Neutrophil (primary cell): Measurements from ENCODE around the gene ELMO1.

Source experiments
- H3K27ac ChIP-seq: fragments of 200-600 bp; sonication (generic); 2 replicates; pipeline ENCODE4 v1.5.1; 2016; ENCODE audit warnings: mild to moderate bottlenecking, moderate library complexity
- H3K27me3 ChIP-seq: fragments of 200-600 bp; sonication (generic); 2 replicates; pipeline ENCODE4 v1.6.0; 2016; ENCODE audit warnings: mild to moderate bottlenecking
- H3K36me3 ChIP-seq: fragments of 200-600 bp; sonication (generic); 2 replicates; pipeline ENCODE4 v1.5.1; 2017
- H3K4me1 ChIP-seq, 2 experiments: fragments of 200-600 bp in 1 of 2; sonication (generic) in 1 of 2; 1 replicate in 1 of 2; 2 replicates in 1 of 2; pipeline versions ENCODE4 v1.5.1 to v1.6.1; 2013 to 2016; ENCODE audit warnings: low read depth in 1 of 2, low read length in 1 of 2, mild to moderate bottlenecking in 1 of 2, moderate library complexity in 1 of 2; ENCODE audit not compliant: control insufficient read depth in 1 of 2, insufficient read depth in 1 of 2
- H3K4me3 ChIP-seq, 2 experiments: fragments of 200-600 bp in 1 of 2; sonication (generic) in 1 of 2; 1 replicate in 1 of 2; 2 replicates in 1 of 2; pipeline ENCODE4 v1.5.1; 2013 to 2016; ENCODE audit warnings: low read depth in 1 of 2, low read length in 1 of 2, mild to moderate bottlenecking in 1 of 2, moderate library complexity in 1 of 2
- H3K9me3 ChIP-seq: fragments of 200-600 bp; sonication (generic); 2 replicates; pipeline ENCODE4 v1.5.1; 2016
- TF ChIP-seq, protein P1 (sequence below): fragments of 200-600 bp; sonication (generic); IDR thresholded peaks from 2 replicates; pipeline ENCODE4 v1.5.1; 2016; ENCODE audit warnings: antibody characterized with exemption

ELMO1 gene

DNA sequence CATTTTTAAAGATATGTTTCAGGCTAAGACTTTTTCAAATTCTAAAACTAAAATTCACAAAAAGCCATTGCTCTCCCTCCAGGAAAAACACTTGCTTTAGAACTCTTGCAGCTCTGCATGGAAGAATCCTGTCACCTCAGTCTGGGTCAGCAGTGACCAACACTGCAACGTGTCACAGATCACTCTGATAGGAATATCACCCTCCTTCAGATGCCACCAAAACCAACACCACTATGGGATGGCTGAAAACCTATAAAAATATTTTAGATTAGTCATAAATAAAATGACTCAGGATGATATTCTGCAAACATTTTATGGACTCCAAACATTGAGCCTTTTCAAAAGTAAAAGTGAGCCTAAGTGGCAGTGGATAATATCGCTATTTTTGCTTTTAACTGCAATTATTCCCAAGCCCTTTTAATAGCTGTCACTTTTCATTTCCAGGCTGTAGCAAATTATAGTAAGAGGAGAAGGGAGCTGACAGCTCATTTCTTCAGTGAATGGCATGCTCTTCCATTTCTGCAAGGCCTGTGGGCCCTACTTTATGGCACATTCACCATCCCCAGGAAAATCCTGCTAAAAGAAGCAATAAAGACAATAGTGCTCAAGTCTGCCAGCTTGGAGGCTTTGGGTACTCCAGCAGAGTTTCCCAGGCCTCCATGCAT lies 21.3 kb downstream of the ELMO1 start:
- H3K36me3 ChIP-seq = peaks cover 12% of the 10 kb centered on the region
- no peaks in the 10 kb centered on the region for H3K9me3 ChIP-seq
- H3K4me1 ChIP-seq = peaks cover 25 to 34% of the 10 kb centered on the region in 2 experiments
- TF ChIP-seq, protein P1, sequence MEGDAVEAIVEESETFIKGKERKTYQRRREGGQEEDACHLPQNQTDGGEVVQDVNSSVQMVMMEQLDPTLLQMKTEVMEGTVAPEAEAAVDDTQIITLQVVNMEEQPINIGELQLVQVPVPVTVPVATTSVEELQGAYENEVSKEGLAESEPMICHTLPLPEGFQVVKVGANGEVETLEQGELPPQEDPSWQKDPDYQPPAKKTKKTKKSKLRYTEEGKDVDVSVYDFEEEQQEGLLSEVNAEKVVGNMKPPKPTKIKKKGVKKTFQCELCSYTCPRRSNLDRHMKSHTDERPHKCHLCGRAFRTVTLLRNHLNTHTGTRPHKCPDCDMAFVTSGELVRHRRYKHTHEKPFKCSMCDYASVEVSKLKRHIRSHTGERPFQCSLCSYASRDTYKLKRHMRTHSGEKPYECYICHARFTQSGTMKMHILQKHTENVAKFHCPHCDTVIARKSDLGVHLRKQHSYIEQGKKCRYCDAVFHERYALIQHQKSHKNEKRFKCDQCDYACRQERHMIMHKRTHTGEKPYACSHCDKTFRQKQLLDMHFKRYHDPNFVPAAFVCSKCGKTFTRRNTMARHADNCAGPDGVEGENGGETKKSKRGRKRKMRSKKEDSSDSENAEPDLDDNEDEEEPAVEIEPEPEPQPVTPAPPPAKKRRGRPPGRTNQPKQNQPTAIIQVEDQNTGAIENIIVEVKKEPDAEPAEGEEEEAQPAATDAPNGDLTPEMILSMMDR = no peak
- no peaks in the 10 kb centered on the region for H3K27me3 ChIP-seq
- no peak overlapping the region for H3K4me3 ChIP-seq
- H3K27ac ChIP-seq = no peak overlapping the region

- peak overlapping the region; percentile 5 to 18 for H3K4me3 ChIP-seq
- H3K9me3 ChIP-seq = no peaks in the 10 kb centered on the region
- no peaks in the 10 kb centered on the region for H3K27me3 ChIP-seq
- H3K27ac ChIP-seq = peak overlapping the region; percentile 82
- H3K36me3 ChIP-seq = peaks cover 12% of the 10 kb centered on the region
- H3K4me1 ChIP-seq = peaks cover 39 to 42% of the 10 kb centered on the region in 2 experiments
- TF ChIP-seq, protein P1 = no peak
These were observed 23.2 kb downstream of the ELMO1 start for GRCh38 chr7:37425498-37425897.

DNA sequence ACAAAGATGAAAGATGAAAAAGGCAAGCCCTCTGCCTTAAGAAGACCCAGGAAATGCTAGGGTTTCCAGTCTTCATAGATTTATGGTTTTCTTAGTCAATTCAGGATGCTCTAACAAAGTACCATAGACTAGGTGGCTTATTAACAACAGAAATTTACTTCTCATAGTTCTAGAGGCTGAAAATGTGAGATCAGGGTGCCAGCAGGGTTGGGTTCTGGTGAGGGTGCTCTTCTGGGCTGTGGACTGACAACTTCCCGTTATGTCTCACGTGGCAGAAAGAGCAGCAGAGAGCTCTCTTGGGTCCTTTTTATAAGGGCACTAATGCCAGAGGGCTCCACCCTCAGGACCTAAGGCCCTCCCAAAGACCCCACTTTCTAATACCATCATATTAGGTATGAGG lies 23.7 kb downstream of the ELMO1 start:
- H3K27ac ChIP-seq = peak overlapping the region; percentile 82
- H3K27me3 ChIP-seq = no peaks in the 10 kb centered on the region
- H3K4me1 ChIP-seq = peaks cover 43 to 44% of the 10 kb centered on the region in 2 experiments
- TF ChIP-seq, protein P1 = no peak
- peaks cover 12% of the 10 kb centered on the region for H3K36me3 ChIP-seq
- no peaks in the 10 kb centered on the region for H3K9me3 ChIP-seq
- H3K4me3 ChIP-seq = peak overlapping the region; percentile 5 to 18

- Histone ChIP-seq H3K27ac (peak overlapping the region; percentile 82), H3K4me3 (no peak overlapping the region), H3K27me3 (no peaks in the 10 kb centered on the region), H3K9me3 (no peaks in the 10 kb centered on the region), H3K4me1 (peaks cover 47 to 49% of the 10 kb centered on the region in 2 experiments), H3K36me3 (peaks cover 12% of the 10 kb centered on the region)
- TF ChIP-seq, protein P1 = no peak
These were observed 24.1 kb downstream of the ELMO1 start for GRCh38 chr7:37424521-37424920.

DNA sequence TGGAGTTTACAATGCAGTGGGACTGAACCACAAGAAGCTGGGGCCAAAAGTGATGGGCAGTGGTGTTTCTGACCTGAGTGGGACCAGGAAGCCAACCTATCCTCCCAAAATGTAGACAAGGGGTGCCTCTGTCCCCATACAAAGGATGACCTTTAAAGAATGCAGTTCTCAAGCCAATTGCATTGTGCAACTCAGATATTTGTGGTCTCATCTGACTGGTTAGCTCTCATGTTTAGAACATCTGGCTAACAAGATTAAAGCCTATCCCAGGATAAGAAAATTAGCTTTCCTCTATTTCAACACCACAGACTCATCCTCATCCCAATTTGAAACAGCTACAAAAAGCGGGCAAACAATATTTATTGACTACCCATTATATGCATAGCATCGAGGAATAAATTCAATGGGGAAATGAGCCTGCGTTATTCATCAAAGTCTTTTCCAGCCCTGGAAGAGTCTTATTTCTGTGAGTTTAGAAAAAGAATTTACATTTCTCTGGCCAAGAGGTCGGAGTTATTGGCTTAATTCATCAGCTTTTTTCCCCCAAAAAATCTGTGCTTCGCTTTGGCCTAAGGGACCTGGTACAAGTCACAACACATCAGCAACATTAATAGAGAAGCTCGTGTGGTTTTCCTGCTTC lies 26.7 kb downstream of the ELMO1 start:
- TF ChIP-seq, protein P1 = no peak
- H3K4me3 ChIP-seq = no peak overlapping the region
- H3K9me3 ChIP-seq = no peaks in the 10 kb centered on the region
- H3K27me3 ChIP-seq = no peaks in the 10 kb centered on the region
- H3K27ac ChIP-seq = no peak overlapping the region
- peaks cover 49 to 58% of the 10 kb centered on the region in 2 experiments for H3K4me1 ChIP-seq
- H3K36me3 ChIP-seq = no peaks in the 10 kb centered on the region
